Chondrocyte (in vitro differentiated cells): ENCODE measurements around the gene LDHD. TPM values are rescaled to one million over a fixed set of nuclear protein-coding genes. Genes with fewer than 3 reads are reported as not detected.
A peak's percentile ranks its signal among the peaks of the same experiment; 100 is the strongest.

Experiments
- DNase-seq: peaks from one replicate; pipeline ENCODE4 v3.0.0; 2021; ENCODE audit warnings: mixed read lengths, low spot score
- H3K27ac Mint-ChIP-seq: one replicate; pipeline ENCODE4 v1.8.0; 2021; ENCODE audit warnings: mild to moderate bottlenecking, moderate library complexity, mixed read lengths; ENCODE audit not compliant: unreplicated experiment
- H3K27me3 Mint-ChIP-seq: 2 replicates; pipeline ENCODE4 v1.8.0; 2021; ENCODE audit warnings: low read depth, mixed read lengths
- H3K36me3 Mint-ChIP-seq: 2 replicates; pipeline ENCODE4 v1.8.0; 2021; ENCODE audit warnings: low read depth, mixed read lengths
- H3K4me1 Mint-ChIP-seq: 2 replicates; pipeline ENCODE4 v1.8.0; 2021; ENCODE audit warnings: low read depth, mild to moderate bottlenecking, mixed read lengths
- H3K4me3 Mint-ChIP-seq: one replicate; pipeline ENCODE4 v1.8.0; 2021; ENCODE audit warnings: mild to moderate bottlenecking, moderate library complexity, mixed read lengths; ENCODE audit not compliant: unreplicated experiment
- H3K9me3 Mint-ChIP-seq: 2 replicates; pipeline ENCODE4 v1.8.0; 2021; ENCODE audit warnings: low read depth, mixed read lengths
- total RNA-seq: library from RNA; stranded (reverse); gene quantifications from 3 replicates; pipeline ENCODE4 v1.2.1, GENCODE V29; 2021
- TF ChIP-seq, protein P1 (sequence below): fragments of 200-600 bp; sonication (generic); IDR thresholded peaks from 2 replicates; pipeline ENCODE4 v1.5.0; 2021; ENCODE audit warnings: antibody characterized with exemption, mild to moderate bottlenecking, moderate library complexity

Gene LDHD
- total RNA-seq, 1 donor from 2014 or later: 2.3 TPM

DNA sequence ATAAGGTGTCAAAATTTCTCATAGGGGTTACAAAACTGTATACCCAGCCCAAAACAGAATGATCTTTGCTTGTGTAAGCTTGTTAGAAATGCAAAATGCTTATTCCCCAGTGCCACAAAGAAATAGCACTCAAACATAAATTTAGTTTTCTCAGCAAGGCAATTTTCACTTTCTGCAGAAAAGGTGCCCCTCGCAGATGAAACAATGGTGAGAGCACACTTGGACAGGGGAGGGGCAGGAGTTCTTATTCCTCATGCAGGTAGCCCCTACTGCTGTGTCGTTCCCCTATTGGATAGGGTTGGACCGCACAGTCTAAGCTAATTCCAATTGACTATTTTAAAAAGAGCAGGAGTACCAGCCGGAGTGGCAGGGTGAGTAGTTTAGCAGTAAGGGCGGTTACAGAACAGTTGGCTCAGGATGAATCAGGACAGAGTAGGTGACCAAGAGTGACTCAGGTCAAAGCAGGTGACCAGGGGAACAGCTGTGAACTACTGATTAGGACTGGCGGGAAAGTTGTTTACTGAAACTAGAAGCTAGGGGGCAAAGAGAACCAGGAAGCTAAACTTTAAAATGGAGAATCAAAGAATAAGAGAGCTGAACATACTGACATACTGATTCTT, 5.5 kb upstream of the LDHD start:
- H3K4me3 Mint-ChIP-seq: no peak overlapping the region
- H3K36me3 Mint-ChIP-seq: no peaks in the 10 kb centered on the region
- no peaks in the 10 kb centered on the region for H3K4me1 Mint-ChIP-seq
- DNase-seq: no peak
- TF ChIP-seq, protein P1, sequence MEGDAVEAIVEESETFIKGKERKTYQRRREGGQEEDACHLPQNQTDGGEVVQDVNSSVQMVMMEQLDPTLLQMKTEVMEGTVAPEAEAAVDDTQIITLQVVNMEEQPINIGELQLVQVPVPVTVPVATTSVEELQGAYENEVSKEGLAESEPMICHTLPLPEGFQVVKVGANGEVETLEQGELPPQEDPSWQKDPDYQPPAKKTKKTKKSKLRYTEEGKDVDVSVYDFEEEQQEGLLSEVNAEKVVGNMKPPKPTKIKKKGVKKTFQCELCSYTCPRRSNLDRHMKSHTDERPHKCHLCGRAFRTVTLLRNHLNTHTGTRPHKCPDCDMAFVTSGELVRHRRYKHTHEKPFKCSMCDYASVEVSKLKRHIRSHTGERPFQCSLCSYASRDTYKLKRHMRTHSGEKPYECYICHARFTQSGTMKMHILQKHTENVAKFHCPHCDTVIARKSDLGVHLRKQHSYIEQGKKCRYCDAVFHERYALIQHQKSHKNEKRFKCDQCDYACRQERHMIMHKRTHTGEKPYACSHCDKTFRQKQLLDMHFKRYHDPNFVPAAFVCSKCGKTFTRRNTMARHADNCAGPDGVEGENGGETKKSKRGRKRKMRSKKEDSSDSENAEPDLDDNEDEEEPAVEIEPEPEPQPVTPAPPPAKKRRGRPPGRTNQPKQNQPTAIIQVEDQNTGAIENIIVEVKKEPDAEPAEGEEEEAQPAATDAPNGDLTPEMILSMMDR: no peak
- H3K27ac Mint-ChIP-seq: no peak overlapping the region
- no peaks in the 10 kb centered on the region for H3K27me3 Mint-ChIP-seq
- H3K9me3 Mint-ChIP-seq: peaks cover 8% of the 10 kb centered on the region

GRCh38 chr16:75120253-75120652, 3.7 kb upstream of the LDHD start:
- Mint-ChIP-seq H3K4me3 (no peak overlapping the region), H3K27me3 (no peaks in the 10 kb centered on the region), H3K36me3 (no peaks in the 10 kb centered on the region), H3K9me3 (peaks cover 8% of the 10 kb centered on the region), H3K4me1 (peaks cover 9% of the 10 kb centered on the region), H3K27ac (no peak overlapping the region)
- TF ChIP-seq, protein P1: no peak
- no peak for DNase-seq

DNA sequence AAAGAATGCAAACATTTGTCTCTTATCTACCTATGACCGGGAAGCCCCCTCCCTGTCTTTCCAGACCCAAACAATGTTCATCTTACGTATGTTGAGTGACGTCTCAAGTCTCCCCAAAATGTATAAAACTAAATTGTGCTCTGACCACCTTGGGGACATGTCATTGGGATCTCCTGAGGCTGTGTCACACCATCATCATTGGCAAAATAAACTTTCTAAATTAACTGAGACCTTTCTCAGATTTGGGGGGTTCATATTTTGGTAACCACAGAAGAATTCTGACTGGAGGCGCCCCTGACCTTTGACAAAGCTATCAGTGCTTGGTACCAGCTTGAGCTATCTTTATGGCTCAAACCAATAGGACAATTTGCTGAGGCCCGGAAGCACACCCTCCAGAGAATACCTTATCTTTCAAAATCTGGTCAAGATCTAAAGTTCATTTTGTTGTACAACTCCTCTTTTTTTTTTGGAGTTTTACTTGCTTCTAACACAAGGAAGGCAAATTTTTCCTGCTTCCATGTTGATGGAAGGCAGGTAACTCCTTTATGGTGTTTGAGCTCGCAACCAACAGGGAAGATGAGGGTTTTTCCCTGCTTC, 2.5 kb upstream of the LDHD start:
- Mint-ChIP-seq H3K27ac (no peak overlapping the region), H3K36me3 (no peaks in the 10 kb centered on the region), H3K27me3 (no peaks in the 10 kb centered on the region), H3K4me1 (peaks cover 9% of the 10 kb centered on the region), H3K9me3 (peaks cover 8% of the 10 kb centered on the region), H3K4me3 (no peak overlapping the region)
- DNase-seq: no peak
- TF ChIP-seq, protein P1: no peak

GRCh38 chr16:75116911-75117245, 298 bp upstream of the LDHD start:
- no peak overlapping the region for H3K27ac Mint-ChIP-seq
- H3K9me3 Mint-ChIP-seq: peaks cover 3% of the 10 kb centered on the region
- no peaks in the 10 kb centered on the region for H3K27me3 Mint-ChIP-seq
- TF ChIP-seq, protein P1: no peak
- no peak for DNase-seq
- H3K36me3 Mint-ChIP-seq: no peaks in the 10 kb centered on the region
- H3K4me3 Mint-ChIP-seq: peak overlapping the region; percentile 78
- peaks cover 9% of the 10 kb centered on the region for H3K4me1 Mint-ChIP-seq

DNA sequence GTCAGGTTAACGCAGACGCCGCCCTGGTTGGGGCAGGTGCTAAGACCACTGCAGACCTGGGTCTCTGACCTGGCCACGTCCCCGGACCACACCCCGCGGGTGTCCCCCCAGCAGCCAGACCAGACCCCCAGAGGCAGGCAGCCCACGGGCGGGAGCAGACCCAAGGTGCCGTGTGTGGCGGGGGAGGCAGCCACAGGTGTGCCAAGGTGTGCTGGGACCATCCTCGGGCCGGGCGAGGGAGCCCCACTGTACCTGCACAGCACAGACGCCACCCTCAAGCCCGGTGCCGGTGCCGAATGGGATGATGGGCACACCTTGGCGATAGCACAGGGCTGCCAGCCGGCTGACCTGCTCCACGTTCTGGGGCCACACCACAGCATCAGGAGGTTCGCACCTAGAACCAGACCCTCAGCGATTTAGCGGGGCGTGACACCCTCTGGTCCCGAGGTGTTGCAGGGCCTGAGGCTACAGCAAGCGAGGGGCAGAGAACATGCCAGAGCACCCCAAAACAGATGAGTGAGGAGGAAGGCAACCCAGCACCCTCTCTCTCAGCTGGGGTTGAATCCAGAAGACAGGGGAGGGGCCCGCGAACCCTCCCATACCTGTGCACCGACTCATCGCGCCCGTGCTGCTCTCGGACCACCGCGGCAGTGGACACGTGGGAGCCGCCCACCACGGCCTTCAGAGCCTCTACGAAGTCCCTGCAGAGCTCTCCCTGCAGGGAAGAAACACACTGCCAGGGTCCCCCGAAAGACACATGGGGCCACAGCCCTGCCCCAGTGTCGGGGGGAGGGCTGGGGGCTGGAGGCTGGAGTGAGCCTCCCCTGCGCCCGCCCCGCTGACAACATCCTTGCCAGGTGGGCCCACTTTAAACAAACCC, 1.4 kb downstream of the LDHD start:
- Mint-ChIP-seq H3K36me3 (no peaks in the 10 kb centered on the region), H3K27me3 (no peaks in the 10 kb centered on the region), H3K9me3 (no peaks in the 10 kb centered on the region), H3K4me3 (no peak overlapping the region), H3K27ac (no peak overlapping the region), H3K4me1 (peaks cover 25% of the 10 kb centered on the region)
- DNase-seq: no peak
- TF ChIP-seq, protein P1: no peak
